GM18873 (cell line): ENCODE results near the gene ARTN.

Experiments
- ATAC-seq: cut with Tn5 transposase; IDR thresholded peaks from one replicate; pipeline ENCODE4 v1.9.1; 2021; ENCODE audit warnings: mild to moderate bottlenecking, moderate library complexity, moderate number of reproducible peaks; ENCODE audit not compliant: unreplicated experiment, low FRiP score

ARTN gene

GRCh38 chr1:43933386-43934100, at the start of gene ARTN:
TSS of gene ARTN (plus strand) at chr1:43933801. CDS start at chr1:43935657, 1,856 bp downstream.
- no peak for ATAC-seq

- ATAC-seq, result no peak
Measured at GRCh38 chr1:43885279-43885801, 48.3 kb upstream of the ARTN start.

- ATAC-seq, result no peak
Measured at GRCh38 chr1:43887748-43888147, 45.9 kb upstream of the ARTN start.

GRCh38 chr1:43890815-43891214, 42.8 kb upstream of the ARTN start:
- no peak for ATAC-seq

- ATAC-seq, result no peak
Measured at GRCh38 chr1:43893006-43893405, 40.6 kb upstream of the ARTN start.

GRCh38 chr1:43898981-43899380, 34.6 kb upstream of the ARTN start:
- ATAC-seq, result no peak

GRCh38 chr1:43900386-43900785, 33.2 kb upstream of the ARTN start:
- ATAC-seq, result no peak

GRCh38 chr1:43901196-43901961, 32.2 kb upstream of the ARTN start:
- no peak for ATAC-seq

GRCh38 chr1:43902058-43902831, 31.4 kb upstream of the ARTN start:
- ATAC-seq, result no peak

GRCh38 chr1:43904660-43905551, 28.7 kb upstream of the ARTN start:
- no peak for ATAC-seq

GRCh38 chr1:43908226-43908625, 25.4 kb upstream of the ARTN start:
- no peak for ATAC-seq

GRCh38 chr1:43908858-43909257, 24.7 kb upstream of the ARTN start:
- no peak for ATAC-seq

GRCh38 chr1:43910343-43910742, 23.3 kb upstream of the ARTN start:
- ATAC-seq, result no peak

GRCh38 chr1:43912607-43913006, 21.0 kb upstream of the ARTN start:
- no peak for ATAC-seq

GRCh38 chr1:43913051-43913501, 20.5 kb upstream of the ARTN start:
- no peak for ATAC-seq

- no peak for ATAC-seq
Measured at GRCh38 chr1:43913666-43914360, 19.8 kb upstream of the ARTN start.

- no peak for ATAC-seq
Measured at GRCh38 chr1:43914576-43915525, 18.8 kb upstream of the ARTN start.

GRCh38 chr1:43919906-43920305, 13.7 kb upstream of the ARTN start:
- no peak for ATAC-seq
